ENCODE results near the gene RET. TPM values are rescaled to one million over a fixed set of nuclear protein-coding genes. Genes with fewer than 3 reads are reported as not detected.

The RET gene
- total and polyA plus RNA-seq, 2 of the 13 experiments (the other 11 are each of a cell fraction or from before 2014, with no cell fraction given), result 0.02 TPM; not detected in 1

- ATAC-seq (no peak), DNase-seq (ENCODE audit: low spot score) (no peak), FAIRE-seq (no peak)
- H3K9me3 ChIP-seq (ENCODE audit: low read length), result no peaks in the 10 kb centered on the region
- no TSS peak for BruUV-seq (replicated peaks)
- intact Hi-C loops (cut with micrococcal nuclease; ENCODE audit: unreplicated experiment), result loop anchor here (2.0 kb wide), 1 partner anchor 22 kb away; no protein-coding TSS in a partner anchor
- H2AFZ ChIP-seq (ENCODE audit: low read length), result no peak overlapping the region
- in situ Hi-C loops (cut with HindIII; ENCODE audit: extremely low pct_ligation_motif_present, low pct_unique_long_range_greater_than_20kb), result no loop called here
- 65% methylated on average over 17 of the region's 45 CpGs for WGBS (ENCODE audit: low lambda C conversion rate)
- no peak overlapping the region for H3K4me2 ChIP-seq (ENCODE audit: low read depth, low read length)
- H3K27me3 ChIP-seq (ENCODE audit: control insufficient read depth in 1 of 2, insufficient read depth in 2 of 2, low read length in 2 of 2), result peaks cover 9 to 50% of the 10 kb centered on the region in 2 experiments; a peak in 4 of 5 replicates
- H3K4me1 ChIP-seq (ENCODE audit: insufficient read depth, low read length), result no peaks in the 10 kb centered on the region
- no peak overlapping the region for H3K4me3 ChIP-seq (replicated peaks in 1 of 3; ENCODE audit: insufficient read depth in 1 of 3, low read depth in 2 of 3, low read length in 3 of 3)
- no peaks in the 10 kb centered on the region for H3K79me2 ChIP-seq (ENCODE audit: insufficient read depth, low read length)
- H3K9ac ChIP-seq (ENCODE audit: insufficient read depth, low read depth, low read length), result no peak overlapping the region
- no peak overlapping the region for H3K27ac ChIP-seq (ENCODE audit: extremely low read length, insufficient read depth, low read length)
- POLR2A ChIA-PET, result no interaction called here
- H4K20me1 ChIP-seq (ENCODE audit: insufficient read depth, low read length), result no peaks in the 10 kb centered on the region
- H3K36me3 ChIP-seq (replicated peaks in 1 of 2; ENCODE audit: control insufficient read depth in 1 of 2, insufficient read depth in 2 of 2, low read length in 2 of 2), result no peaks in the 10 kb centered on the region
- CTCF ChIA-PET (ENCODE audit: low intra/inter-chr PET ratio, low total read pairs), result no interaction called here
- TF ChIP-seq ZNF552 (CRISPR knock-in tag; IDR thresholded peaks at IDR 0.05; ENCODE audit: borderline replicate concordance) (no peak), ZFP36L1 (CRISPR knock-in tag; IDR thresholded peaks at IDR 0.05) (no peak), ZNF256 (CRISPR knock-in tag; conservative IDR thresholded peaks at IDR 0.05) (no peak), IRX3 (CRISPR knock-in tag; IDR thresholded peaks at IDR 0.05; ENCODE audit: borderline replicate concordance, low read depth) (no peak), U2AF1 (optimal IDR thresholded peaks at IDR 0.05; ENCODE audit: low read depth, low read length) (no peak), HNF1B (CRISPR knock-in tag; IDR thresholded peaks at IDR 0.05) (no peak), ZNF678 (CRISPR knock-in tag; IDR thresholded peaks at IDR 0.05) (no peak), ZNF547 (CRISPR knock-in tag; IDR thresholded peaks at IDR 0.05) (no peak), ARID4A (CRISPR knock-in tag; IDR thresholded peaks at IDR 0.05; ENCODE audit: borderline replicate concordance) (no peak), ZNF333 (CRISPR knock-in tag; IDR thresholded peaks at IDR 0.05; ENCODE audit: borderline replicate concordance) (no peak), PITX1 (CRISPR knock-in tag; IDR thresholded peaks at IDR 0.05) (no peak), EP300 (IDR thresholded peaks at IDR 0.05; ENCODE audit: low read depth in 2 of 2, low read length in 2 of 2) (no peak), EP300 (CRISPR knock-in tag; IDR thresholded peaks at IDR 0.05; ENCODE audit: borderline replicate concordance) (no peak), IRF9 (CRISPR knock-in tag; IDR thresholded peaks at IDR 0.05; ENCODE audit: borderline replicate concordance) (no peak), ZBTB34 (CRISPR knock-in tag; IDR thresholded peaks at IDR 0.05) (no peak), SATB2 (CRISPR knock-in tag; IDR thresholded peaks at IDR 0.05) (no peak)
Observed at GRCh38 chr10:43076311-43076875, 476 bp upstream of the RET start.

Measured in HepG2 (cell line).